GM21381 (cell line): ENCODE measurements around the gene PHKG2.

Experiments
- ATAC-seq: cut with Tn5 transposase; IDR thresholded peaks from one replicate; pipeline ENCODE4 v1.9.1; 2021; ENCODE audit warnings: mild to moderate bottlenecking, moderate library complexity; ENCODE audit not compliant: unreplicated experiment

Gene PHKG2

DNA sequence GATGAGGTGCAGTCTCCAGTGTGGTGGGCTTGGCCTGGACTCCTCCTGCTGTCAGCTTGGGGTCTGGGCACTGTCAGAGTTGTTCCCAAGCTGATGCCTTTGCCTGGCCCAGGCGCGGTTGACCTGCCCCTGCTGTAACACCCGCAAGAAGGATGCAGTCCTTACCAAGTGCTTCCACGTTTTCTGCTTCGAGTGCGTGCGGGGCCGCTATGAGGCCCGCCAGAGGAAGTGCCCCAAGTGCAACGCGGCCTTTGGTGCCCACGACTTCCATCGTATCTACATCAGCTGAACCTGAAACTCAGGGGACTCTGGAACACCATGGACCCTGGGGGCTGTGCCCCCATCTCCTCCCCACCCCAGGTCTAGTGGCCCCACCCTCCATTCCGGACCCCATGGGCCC lies 25.6 kb downstream of the PHKG2 start:
- no peak for ATAC-seq

DNA sequence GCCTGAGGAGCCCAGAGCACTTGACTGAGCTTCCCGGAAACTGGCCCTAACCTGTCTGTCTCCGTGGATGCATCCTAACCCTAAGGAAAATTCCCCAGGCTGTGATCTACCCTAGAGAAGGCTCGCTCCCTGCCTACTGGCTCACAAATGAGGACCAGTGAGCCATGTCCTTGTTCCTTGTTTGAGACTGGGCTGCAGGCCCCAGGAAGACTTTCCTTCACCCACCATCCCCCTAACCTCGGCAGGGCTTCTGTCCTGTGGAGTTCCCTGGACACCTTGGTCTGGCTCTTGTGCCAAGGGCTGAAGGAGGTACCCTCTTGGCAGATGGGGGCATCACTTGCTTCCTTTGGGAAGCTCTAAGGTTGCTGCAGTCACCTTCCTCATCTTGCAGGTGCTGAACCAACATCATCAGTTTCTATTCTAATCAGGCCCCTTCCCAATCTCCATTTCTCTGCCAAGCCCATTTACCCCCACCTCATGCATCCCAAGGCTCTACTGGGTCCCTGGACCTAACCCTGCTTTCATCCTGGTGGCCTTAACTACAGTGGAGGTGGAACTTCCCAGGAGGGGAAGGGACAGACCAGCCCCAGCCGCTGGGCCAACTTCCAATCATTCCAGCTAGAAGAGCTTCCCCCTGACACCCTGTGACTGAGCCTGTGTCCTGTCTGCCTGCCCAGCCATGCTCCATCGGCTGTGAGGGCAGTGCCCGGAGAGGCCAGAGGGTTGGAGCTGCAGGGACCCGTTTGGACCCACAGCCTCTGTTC lies 26.3 kb downstream of the PHKG2 start:
- no peak for ATAC-seq

- no peak for ATAC-seq
Observed at GRCh38 chr16:30775131-30775391, 26.8 kb downstream of the PHKG2 start.

DNA sequence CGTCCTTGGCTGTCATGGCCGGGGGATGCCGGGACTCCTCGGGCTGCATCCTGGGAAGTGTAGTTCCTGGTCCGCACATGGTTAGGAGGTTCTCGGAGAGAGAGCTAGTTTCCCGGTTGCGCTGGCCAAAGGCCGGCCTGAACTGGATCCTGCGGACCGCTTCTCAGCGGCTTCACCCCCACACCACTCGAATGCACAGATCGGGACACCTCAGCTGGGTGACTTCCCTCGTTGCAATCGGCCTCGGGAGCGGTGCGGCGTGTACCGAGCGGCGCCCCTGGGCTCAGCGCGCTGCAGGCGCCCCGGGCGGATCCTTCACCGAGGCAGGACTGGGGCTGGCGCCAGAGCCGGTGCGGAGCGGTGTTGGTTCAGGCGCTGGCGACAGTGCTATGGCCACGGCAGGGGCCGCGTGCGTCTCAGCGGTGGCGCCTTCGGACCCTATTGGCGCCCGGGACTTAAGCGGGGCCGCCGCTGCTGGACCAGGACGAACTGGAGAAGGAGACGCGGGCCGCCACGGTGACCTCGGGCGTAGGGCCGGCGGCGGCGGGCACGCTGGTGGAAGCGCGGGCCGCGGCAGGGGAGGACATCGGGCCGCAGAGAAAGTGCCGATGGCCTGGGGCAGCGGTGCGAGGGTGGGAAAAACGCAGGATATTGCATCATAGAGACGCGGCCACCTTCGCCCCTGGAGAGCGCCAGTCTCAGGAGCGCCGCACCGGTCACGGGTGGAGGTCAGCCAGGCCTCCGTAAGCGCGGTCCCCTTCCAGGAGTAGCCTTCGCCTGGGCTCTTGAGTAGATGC lies 27.4 kb downstream of the PHKG2 start:
- peak; percentile 57 for ATAC-seq

- ATAC-seq: no peak
Observed at GRCh38 chr16:30777591-30778297, 29.5 kb downstream of the PHKG2 start.

- ATAC-seq: no peak
Observed at GRCh38 chr16:30778549-30779244, 30.5 kb downstream of the PHKG2 start.

DNA sequence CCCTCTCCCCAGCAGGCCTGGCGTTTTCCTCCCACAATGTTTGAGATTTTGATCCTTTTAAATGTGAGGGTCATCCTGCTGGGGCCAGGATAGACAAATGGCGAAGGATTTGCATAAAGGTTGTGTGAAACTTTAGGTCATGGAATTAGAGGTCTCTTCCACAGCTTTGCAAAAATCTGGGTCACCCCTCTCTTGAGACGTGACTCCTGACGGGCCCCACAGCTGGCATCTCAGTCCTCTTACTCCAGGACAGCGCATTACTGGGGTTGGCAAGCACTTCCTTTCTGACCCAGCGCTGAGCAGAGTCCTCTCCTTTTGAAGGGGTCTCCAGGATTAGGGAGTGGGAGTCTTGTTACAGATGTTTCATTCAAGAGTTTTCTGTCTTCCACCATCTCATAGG lies 31.4 kb downstream of the PHKG2 start:
- no peak for ATAC-seq

- ATAC-seq: no peak
Observed at GRCh38 chr16:30780021-30780420, 31.8 kb downstream of the PHKG2 start.

DNA sequence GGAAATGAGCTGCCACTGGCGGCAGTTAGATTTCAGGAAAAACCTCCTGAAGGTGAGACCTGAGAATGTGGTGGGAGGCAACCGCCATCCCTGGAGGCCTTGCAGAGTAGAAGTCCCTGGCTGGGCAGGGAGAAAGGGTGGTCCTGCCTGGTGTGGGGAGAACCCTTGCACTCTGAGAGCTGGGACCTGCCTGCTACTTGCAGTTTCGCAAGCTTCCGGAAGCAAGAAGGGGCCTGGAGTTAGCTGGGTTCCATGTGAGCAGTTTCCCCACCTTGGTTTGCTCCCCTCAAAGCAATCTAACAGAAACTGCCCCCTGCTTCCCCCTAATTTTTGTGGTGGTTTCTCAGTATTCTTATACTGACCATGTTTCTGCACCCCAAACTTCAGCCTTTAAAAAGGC lies 32.3 kb downstream of the PHKG2 start:
- no peak for ATAC-seq

- ATAC-seq: no peak
Observed at GRCh38 chr16:30782486-30783279, 34.5 kb downstream of the PHKG2 start.

DNA sequence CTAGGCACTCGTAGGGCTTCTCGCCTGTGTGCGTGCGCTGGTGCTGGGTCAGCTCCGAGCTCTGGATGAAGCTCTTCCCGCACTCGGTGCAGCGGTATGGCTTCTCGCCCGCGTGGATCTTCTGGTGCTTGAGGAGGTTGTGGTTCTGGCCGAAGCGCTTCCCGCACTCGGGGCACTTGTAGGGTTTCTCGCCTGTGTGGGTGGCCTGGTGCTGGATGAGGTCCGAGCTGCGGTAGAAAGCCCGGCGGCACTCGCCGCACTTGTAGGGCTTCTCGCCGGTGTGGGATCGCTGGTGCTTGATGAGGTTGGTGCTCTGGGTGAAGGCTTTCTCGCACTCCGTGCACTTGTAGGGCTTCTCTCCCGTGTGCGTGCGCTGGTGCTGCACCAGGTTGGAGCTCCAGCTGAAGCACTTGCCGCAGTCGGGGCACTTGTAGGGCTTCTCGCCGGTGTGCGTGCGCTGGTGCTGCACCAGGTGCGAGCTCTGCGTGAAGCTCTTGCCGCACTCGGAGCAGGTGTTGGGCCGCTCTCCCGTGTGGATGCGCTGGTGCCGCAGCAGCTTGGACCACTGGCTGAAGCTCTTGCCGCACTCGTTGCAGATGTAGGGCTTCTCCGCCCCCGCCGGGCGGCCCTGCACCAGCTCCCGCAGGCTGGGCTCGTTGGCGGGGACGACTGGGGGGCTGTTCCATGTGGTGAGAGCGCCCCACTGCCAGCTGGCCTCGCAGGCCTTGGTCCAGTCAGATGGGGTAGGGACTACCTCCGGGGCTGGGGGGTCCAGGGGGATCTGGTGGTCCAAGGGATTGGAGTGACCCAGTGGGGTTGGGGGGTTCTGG lies 35.3 kb downstream of the PHKG2 start:
- ATAC-seq: no peak

DNA sequence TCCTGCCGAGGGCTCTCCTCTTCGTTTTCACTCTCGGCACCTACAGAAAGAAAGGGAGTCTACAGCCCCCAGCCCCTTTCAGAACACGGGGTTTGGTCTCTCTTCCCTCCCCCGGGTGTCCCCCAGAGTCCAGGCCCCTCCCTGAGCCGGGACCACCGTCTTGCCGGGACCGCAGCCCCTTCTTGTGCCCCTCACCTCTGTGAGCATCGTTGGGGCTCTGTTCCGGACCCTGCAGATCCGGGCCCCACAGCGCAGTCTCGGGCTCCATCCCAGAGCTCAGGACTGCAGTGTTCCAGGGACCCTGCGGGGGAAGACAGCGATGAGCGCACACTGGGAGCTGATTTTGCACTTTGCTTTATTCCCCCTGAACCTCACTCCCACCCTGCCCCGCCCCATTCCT lies 36.0 kb downstream of the PHKG2 start:
- ATAC-seq: no peak

DNA sequence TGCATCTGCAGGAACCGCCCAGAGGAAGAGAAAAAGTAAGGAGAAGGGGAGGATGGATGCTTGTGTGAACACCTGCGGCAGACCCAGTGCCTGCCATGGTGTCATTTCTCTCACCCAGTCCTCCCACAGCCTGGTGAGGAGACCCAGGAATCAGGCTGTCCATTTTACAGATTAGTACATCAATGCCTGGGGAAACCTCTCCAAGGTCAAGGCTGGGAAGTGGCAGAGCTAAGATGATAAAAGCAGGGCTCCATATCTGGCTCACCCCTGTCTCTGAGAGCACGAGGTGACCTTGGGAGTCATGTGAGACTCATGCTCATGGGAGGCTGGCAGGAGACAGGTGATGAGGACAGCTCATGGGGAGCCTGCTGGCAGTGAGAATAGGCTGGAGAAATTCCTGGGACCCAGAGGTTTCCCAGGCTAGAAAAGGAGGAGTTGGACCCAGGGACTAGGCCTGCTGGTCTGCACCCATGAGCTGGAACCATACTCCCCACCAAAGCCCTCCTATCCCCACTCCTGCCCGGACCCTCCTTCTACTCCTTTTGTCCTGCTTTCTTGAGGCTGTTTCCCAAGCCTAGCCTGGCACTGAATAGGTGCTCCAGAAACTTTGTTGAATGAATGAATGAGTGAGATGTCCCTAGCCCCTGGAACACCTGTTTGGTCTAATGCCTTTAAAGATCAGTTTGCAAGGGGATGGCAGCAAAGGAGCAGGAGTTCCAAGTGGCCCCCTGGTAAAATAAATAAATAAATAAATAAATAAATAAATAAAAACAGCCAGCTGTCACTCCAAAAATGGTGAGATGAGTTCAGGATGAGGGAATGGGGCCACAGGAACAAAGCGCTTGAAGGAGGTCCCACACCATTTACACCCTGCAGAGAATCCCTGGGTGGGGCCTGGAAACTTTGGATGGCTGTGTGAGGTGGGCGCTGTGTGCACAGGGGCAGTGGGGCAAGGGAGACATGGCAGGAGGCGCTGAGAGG lies 37.2 kb downstream of the PHKG2 start:
- ATAC-seq: no peak

DNA sequence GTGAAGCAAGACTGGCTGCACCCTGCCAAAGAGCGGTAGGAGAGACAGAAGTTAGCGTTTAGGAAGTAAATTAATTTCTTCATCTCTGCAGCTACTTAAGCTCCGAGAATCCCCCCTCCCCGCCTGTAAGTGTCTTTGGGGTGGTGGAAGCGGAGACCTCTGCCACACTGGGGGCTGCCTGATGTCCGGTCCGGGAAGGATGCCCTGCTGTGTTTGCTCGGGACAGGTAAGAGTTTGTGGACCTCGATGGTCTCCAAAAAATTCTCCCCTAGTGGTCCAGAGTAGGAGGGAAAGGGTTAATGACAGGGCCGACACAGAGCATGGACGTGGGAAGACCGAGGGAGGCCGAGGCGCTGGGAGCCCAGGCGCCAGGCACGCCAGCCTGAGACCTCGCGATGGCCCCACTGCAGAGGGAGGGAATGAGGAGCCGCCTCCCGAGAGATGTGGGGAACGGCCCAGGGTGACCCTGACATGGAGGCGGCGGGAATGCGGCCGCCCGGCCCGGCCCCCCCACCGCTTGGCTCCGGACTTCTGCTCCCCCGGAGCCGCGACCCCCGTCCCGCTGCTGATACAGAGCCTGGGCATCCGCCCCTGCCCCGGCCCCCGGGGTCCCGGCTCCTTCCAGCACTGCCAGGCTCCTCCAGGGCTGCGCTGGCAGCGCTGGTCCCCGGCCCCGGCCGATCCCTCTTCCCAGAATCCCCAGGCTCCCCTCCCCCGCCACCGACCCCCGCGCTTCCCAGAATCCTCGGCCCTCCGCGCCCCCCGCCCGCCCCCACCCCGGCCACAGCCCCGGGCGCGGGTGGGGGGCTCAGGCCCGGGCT lies 38.1 kb downstream of the PHKG2 start:
- no peak for ATAC-seq

DNA sequence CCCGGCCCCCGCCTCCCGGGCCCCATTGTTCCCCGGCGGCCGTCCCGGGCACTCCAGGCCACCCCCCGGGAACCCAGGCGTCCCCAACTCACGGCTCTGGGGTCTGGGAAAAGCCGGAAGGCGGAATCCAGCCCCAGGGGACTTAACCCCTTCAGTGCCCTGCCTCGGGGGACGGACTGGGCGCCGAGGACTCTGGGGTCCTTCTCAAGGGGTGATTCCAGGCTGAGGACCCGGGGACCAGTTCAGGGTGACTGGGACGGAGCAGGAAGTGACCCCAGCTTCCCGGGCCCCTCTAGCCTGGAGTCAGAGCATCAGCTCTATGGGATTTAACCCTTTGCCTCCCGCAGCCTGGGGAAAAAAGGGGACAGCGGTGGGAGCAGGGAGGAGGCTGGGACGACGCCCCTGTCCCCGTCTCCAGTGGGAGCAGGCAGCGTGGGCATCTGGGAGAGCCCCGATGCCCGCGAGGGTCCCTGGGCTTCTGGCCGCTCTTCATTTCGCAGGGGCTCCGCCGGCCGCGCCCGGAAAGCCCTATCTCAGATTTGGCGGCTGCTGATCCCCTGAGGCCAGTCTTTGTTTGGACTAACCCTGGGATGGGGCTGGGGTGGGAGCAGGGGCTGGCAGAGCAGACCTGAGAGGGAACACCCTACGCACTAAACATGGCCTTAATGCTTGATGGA lies 38.8 kb downstream of the PHKG2 start, which contains the start of gene ZNF629:
Gene ZNF629 (minus strand): TSS at position 270 of the 677 bp plus-strand sequence. CDS start 2,723 bp downstream, outside the sequence.
- no peak for ATAC-seq

GRCh38 chr16:30787613-30788378 lies 39.6 kb downstream of the PHKG2 start:
- no peak for ATAC-seq
